GM12864 (cell line): ENCODE data around the gene ARRB1.
A peak's percentile ranks its signal among the peaks of the same experiment; 100 is the strongest.

Source experiments
- DNase-seq: peaks from one replicate; pipeline ENCODE4 v3.0.0-alpha.2; 2011; ENCODE audit warnings: low read depth
- H3K4me3 ChIP-seq: 2 replicates; pipeline ENCODE4 v1.5.1; 2011; ENCODE audit warnings: mild to moderate bottlenecking, low read depth, low read length, control low read depth
- TF ChIP-seq, protein P1 (sequence below): IDR thresholded peaks from 2 replicates; pipeline ENCODE4 v1.5.1; 2011; ENCODE audit warnings: low read depth, mild to moderate bottlenecking, moderate library complexity, low read length, control low read depth, inconsistent platforms; ENCODE audit errors: missing control alignments

The ARRB1 gene

DNA sequence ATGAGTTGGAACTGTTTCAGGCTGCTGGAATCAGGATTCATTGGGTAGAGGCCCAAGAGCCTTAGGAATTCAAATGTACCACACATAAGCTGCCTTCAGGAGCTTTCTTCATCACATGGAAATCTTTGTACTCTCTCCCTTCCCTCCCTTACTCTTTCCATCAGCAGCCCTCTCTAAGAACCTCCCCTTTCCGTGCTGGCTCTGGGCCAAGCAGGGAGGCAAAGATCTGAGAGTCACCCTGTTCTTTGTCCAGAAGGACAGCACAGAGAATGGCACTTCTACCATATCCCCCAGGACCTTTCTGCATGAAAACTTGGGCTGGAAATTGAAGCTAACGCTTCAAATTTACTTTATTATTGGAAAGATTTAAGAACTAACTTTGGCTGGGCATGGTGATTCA lies 131.6 kb downstream of the ARRB1 start:
- H3K4me3 ChIP-seq = no peak overlapping the region
- DNase-seq = no peak
- TF ChIP-seq, protein P1, sequence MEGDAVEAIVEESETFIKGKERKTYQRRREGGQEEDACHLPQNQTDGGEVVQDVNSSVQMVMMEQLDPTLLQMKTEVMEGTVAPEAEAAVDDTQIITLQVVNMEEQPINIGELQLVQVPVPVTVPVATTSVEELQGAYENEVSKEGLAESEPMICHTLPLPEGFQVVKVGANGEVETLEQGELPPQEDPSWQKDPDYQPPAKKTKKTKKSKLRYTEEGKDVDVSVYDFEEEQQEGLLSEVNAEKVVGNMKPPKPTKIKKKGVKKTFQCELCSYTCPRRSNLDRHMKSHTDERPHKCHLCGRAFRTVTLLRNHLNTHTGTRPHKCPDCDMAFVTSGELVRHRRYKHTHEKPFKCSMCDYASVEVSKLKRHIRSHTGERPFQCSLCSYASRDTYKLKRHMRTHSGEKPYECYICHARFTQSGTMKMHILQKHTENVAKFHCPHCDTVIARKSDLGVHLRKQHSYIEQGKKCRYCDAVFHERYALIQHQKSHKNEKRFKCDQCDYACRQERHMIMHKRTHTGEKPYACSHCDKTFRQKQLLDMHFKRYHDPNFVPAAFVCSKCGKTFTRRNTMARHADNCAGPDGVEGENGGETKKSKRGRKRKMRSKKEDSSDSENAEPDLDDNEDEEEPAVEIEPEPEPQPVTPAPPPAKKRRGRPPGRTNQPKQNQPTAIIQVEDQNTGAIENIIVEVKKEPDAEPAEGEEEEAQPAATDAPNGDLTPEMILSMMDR = no peak

DNA sequence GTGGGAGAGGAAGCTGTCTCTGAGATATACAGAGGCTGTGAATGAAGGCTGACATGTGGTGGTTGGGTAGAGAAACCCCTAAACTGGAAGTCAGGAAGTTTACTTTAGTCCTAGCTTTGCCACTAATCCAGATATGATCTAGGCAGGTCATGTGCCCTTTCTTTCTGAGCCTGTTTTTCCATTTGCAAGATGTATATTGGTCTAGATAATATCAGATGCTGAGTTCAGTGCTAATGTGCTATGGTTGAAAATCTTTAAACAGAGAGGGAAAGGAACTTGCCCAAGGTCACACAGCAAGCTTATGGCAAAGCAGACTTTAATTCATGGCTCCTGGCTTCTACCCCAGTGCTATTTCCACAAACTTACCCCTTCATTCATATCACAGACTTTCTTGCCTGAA lies 136.6 kb downstream of the ARRB1 start:
- DNase-seq = no peak
- no peak overlapping the region for H3K4me3 ChIP-seq
- TF ChIP-seq, protein P1 = no peak

DNA sequence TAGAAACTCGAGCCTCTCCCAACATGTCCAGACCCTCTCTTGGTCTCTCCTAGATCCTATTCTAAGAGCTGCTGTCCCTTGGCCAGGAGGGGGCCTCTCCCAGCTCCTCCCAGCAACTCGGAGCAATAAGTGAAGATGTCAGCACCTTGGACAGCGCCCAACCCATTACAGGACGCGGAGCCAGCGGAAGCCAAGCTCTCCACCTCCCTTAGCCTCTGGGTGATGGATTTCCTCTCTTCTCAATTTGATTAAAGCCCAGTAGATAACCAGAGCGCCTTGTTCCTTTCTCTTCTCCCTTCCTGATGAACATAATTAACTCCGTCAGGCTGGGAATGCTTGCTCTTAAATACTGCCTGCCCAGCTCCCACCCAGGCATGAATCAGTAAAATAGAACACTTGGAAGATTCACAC lies 137.0 kb downstream of the ARRB1 start:
- no peak overlapping the region for H3K4me3 ChIP-seq
- TF ChIP-seq, protein P1 = no peak
- DNase-seq = peak; percentile 5
